AG04450 (cell line): ENCODE results near the gene COG5. TPM values are rescaled to one million over a fixed set of nuclear protein-coding genes. Genes with fewer than 3 reads are reported as not detected.
A peak's percentile ranks its signal among the peaks of the same experiment; 100 is the strongest.

ENCODE experiments used
- CTCF ChIA-PET: fragments of 300-600, 350-600 bp; formaldehyde crosslinking; extraction: SDS; loops from one replicate; lab custom pipeline; 2022; ENCODE audit warnings: antibody characterized with exemption, inconsistent platforms; lab: Charles Lee
- POLR2A ChIA-PET: fragments of 350-600 bp; formaldehyde crosslinking; extraction: SDS; loops from one replicate; lab custom pipeline; 2021; ENCODE audit warnings: antibody characterized with exemption, inconsistent platforms; lab: Yijun Ruan, JAX
- DNase-seq: peaks from one replicate; pipeline ENCODE4 v3.0.0-alpha.2; 2011; ENCODE audit warnings: low read depth, low spot score
- H3K27ac ChIP-seq: one replicate; pipeline ENCODE4 v1.5.1; 2012; ENCODE audit warnings: low read depth, low read length, control low read depth
- H3K27me3 ChIP-seq: one replicate; pipeline ENCODE4 v1.6.0; 2012; ENCODE audit warnings: low read length; ENCODE audit not compliant: control insufficient read depth, insufficient read depth
- H3K4me3 ChIP-seq: 2 replicates; pipeline ENCODE4 v1.5.1; 2011; ENCODE audit warnings: mild to moderate bottlenecking, low read depth, low read length, control low read depth
- H3K9me3 ChIP-seq: 2 replicates; pipeline ENCODE4 v1.5.1; 2012; ENCODE audit warnings: low read length; ENCODE audit not compliant: control insufficient read depth, insufficient read depth
- CTCF ChIP-seq: IDR thresholded peaks from 2 replicates; pipeline ENCODE4 v1.5.1; 2011; ENCODE audit warnings: low read depth, low read length, control low read depth, inconsistent platforms
- polyA plus RNA-seq: library from polyadenylated mRNA; depleted of rRNA; stranded (reverse); fragments of >200 nt; gene quantifications from 2 replicates; pipeline ENCODE4 v1.2.3, GENCODE V29; 2011

COG5 gene
- polyA plus RNA-seq, 1 experiment, result 55.2 TPM

- Histone ChIP-seq H3K4me3 (no peak overlapping the region), H3K9me3 (no peaks in the 10 kb centered on the region), H3K27ac (no peak overlapping the region), H3K27me3 (no peaks in the 10 kb centered on the region)
- DNase-seq, result no peak
- ChIA-PET CTCF (no interaction called here), POLR2A (no interaction called here)
- TF ChIP-seq CTCF, result no peak
These were observed 6.6 kb upstream of the COG5 start for GRCh38 chr7:107570298-107570697.

GRCh38 chr7:107564553-107565298 is 1.0 kb upstream of the COG5 start:
- no peaks in the 10 kb centered on the region for H3K9me3 ChIP-seq
- CTCF ChIA-PET, result interaction anchor here (0.8 to 1.7 kb wide), 4 partner anchors 9 to 107 kb away, joined by 3 to 5 read pairs (median 3); no protein-coding TSS in a partner anchor

GRCh38 chr7:107563081-107563774 is 492 bp downstream of the COG5 start:
- H3K9me3 ChIP-seq, result no peaks in the 10 kb centered on the region
- DNase-seq, result no peak
- POLR2A ChIA-PET, result interaction anchor here (0.6 to 1.3 kb wide), 2 partner anchors 16 to 20 kb away, joined by 4 to 6 read pairs; no protein-coding TSS in a partner anchor
- H3K27me3 ChIP-seq, result no peaks in the 10 kb centered on the region
- CTCF ChIA-PET, result no interaction called here
- TF ChIP-seq CTCF, result no peak
- H3K27ac ChIP-seq, result no peak overlapping the region
- H3K4me3 ChIP-seq, result peak overlapping the region; percentile 92

More at GRCh38 chr7:107564553-107565298, 1.0 kb upstream of the COG5 start:
- POLR2A ChIA-PET, result interaction anchor here (0.7 to 1.3 kb wide), 3 partner anchors 18 to 396 kb away, joined by 3 to 6 read pairs (median 3); partner anchors contain the start of genes CBLL1 and HBP1
- Histone ChIP-seq H3K27me3 (no peaks in the 10 kb centered on the region), H3K4me3 (peak overlapping the region; percentile 92), H3K27ac (peak overlapping the region; percentile 86)
- 0 out of 2 replicates have a peak, but pooled peaks have one; percentile 10 for TF ChIP-seq CTCF
- peak; percentile 59 for DNase-seq

GRCh38 chr7:107560898-107561516 is 2.7 kb downstream of the COG5 start:
- no peak for DNase-seq
- Histone ChIP-seq H3K4me3 (no peak overlapping the region), H3K27me3 (no peaks in the 10 kb centered on the region), H3K9me3 (no peaks in the 10 kb centered on the region), H3K27ac (no peak overlapping the region)
- TF ChIP-seq CTCF, result no peak
- CTCF ChIA-PET, result interaction anchor here (0.5 kb wide), 1 partner anchor 410 kb away, joined by 4 read pairs; no protein-coding TSS in a partner anchor
- POLR2A ChIA-PET, result no interaction called here
